Posterior vena cava (tissue), 2 donors: ENCODE data around the gene MAPK14. TPM values are rescaled to one million over a fixed set of nuclear protein-coding genes. Genes with fewer than 3 reads are reported as not detected.
"Not testable (repeated sequence)": the region's sequence is repeated elsewhere in the genome, so short reads cannot be mapped to it uniquely, and the experiment has no call there.

Experiments used
- DNase-seq: peaks from one replicate; pipeline ENCODE4 v3.0.0-alpha.2; 2020; ENCODE audit warnings: low spot score
- intact Hi-C, 2 donors: fragments of 100-400 bp; cut with DNase I; formaldehyde crosslinking; loops; one replicate each; pipeline versions ENCODE4 v1.14.1 to v1.14.2; 2022 to 2023
- long read RNA-seq, 2 donors: library from polyadenylated mRNA; unstranded; transcript quantifications; one replicate each; pipeline ENCODE4 v2.0.0, GENCODE V29; 2020 to 2021
- total RNA-seq, 2 donors: library from RNA; stranded (reverse); fragmentation: NEBNext Ultra II Directional; extraction: Animal tissue kit (Norgen Biotek cat#: 25700); gene quantifications; one replicate each; pipeline ENCODE4 v1.2.1, GENCODE V29; 2021
- donor health status: DM: yes; HTN: yes; CAD: no.
- donor health status: DM: yes; HTN: yes; CAD: no.

Gene MAPK14
- 10 to 100 TPM; 43.5 to 44.3 TPM for total RNA-seq
- long read RNA-seq, donor 1, full-length matches to known transcripts = 6 of 13 reads
- long read RNA-seq, donor 1, partial matches to known transcripts = 1 of 13 reads
- long read RNA-seq, donor 1, other reads (novel, unspliced or antisense) = 6 of 13 reads
- long read RNA-seq, donor 2, partial matches to known transcripts = 26 of 27 reads
- long read RNA-seq, donor 2, other reads (novel, unspliced or antisense) = 1 of 27 reads

DNA sequence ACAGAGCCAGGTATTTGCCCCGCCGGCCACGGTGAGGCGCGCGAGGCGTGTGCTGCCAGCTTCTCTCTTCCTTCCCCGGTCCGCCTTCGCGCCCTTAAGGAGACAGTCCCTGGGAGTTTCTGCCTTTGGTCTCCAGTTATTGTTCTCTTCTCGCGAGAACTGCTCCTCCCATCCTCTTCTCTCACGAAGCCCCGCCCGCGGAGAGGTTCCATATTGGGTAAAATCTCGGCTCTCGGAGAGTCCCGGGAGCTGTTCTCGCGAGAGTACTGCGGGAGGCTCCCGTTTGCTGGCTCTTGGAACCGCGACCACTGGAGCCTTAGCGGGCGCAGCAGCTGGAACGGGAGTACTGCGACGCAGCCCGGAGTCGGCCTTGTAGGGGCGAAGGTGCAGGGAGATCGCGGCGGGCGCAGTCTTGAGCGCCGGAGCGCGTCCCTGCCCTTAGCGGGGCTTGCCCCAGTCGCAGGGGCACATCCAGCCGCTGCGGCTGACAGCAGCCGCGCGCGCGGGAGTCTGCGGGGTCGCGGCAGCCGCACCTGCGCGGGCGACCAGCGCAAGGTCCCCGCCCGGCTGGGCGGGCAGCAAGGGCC, at the start of gene MAPK14:
Gene MAPK14, plus strand, starts transcription at position 308 of the 587 bp plus-strand sequence. CDS start 350 bp downstream, outside the sequence.
- DNase-seq = peak; percentile 100
- intact Hi-C loops = loop anchor here (1.0 to 2.0 kb wide), 2 partner anchors 66 to 67 kb away; no protein-coding TSS in a partner anchor

GRCh38 chr6:35980126-35980525, 47.5 kb upstream of the MAPK14 start:
- DNase-seq, intact Hi-C loops: not testable (repeated sequence)

DNA sequence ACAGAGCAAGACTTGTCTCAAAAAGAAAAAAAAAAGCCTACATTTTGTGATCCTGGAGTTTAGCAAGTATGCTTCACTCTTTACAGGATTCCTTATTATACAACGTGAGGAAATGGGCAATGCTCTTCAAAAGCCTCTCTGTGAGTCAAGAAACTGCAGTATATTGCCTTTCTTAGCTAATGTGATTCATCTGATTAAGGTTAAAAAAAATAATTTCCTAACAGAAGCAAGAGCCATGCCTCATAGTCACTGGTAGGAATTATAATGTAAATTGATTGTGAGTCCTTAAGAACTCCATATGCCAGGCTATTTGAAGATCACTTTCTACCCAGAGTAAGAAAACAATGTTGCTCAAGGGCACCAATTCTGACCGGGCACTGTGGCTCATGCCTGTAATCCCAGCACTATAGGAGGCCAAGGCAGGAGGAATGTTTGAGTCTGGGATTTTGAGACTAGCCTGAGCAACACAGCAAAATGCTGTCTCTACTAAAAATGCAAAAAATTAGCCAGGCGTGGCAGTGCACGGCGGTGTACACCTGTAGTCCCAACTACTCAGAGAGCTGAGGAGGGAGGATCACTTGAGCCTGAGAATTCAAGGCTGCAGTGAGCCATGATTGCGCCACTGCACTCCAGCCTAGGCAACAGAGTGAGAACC, 46.5 kb upstream of the MAPK14 start:
- intact Hi-C loops = no loop called here
- no peak for DNase-seq

DNA sequence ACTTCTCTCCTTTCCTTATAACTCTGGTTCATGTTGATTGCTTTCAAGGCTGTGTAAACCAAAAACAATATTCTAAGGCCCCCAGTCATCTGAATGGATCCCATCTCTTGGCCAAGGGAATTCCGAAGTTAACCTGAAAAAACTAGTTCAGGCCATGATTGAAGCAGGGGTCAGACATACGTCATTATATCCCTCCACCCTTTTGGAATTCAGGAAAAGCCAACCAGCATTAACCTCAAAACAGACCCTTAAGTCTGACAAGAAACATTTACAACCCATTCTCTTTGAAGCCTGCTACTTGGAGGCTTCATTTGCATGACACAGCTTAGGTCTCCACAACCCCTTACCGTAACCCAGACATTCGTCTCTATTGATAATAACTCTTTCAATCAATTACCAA, 42.9 kb upstream of the MAPK14 start:
- intact Hi-C loops = no loop called here
- DNase-seq = no peak

- DNase-seq, intact Hi-C loops: not testable (repeated sequence)
These were observed 39.6 kb upstream of the MAPK14 start for GRCh38 chr6:35988047-35988446.

DNA sequence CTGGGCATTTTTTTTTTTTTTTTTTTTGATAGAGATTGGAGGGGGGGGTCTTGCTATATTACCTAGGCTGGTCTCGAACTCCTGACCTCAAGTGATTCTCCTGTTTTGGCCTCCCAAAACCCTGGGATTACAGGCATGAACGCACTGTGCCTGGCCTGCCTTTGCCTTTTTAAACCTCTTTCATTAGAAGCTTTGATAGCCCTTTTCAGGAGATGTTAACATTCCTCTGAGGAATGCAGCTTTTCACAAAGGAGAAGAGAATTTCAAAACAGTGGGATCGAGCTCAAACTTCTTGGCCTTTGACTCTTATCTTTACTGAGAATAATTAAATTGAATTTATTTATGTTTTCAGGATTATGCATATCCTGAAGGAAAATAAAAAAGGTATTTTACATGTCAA, 34.5 kb upstream of the MAPK14 start:
- intact Hi-C loops = no loop called here

GRCh38 chr6:36000451-36000850, 27.2 kb upstream of the MAPK14 start:
- no peak for DNase-seq
- intact Hi-C loops = no loop called here

More for the DNA sequence above, 34.5 kb upstream of the MAPK14 start:
- DNase-seq = no peak

DNA sequence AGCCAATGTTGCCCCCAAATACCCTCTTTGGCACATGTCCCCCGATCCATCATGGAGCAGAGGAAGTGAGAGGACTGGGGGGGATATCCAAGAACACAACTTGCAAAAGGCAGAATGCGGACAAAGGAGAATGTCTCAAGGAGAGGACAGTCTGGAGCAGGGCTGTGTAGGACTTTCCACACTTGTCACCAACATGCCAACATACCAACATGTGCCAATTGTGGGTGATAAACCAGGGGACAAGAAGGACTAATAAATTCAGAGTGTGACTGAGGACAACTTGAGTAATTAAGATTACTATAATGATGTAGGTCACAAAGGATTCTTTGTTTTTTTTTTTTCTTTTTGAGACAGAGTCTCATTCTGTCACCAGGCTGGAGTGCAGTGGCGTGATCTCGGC, 11.9 kb upstream of the MAPK14 start:
- DNase-seq = no peak
- intact Hi-C loops = no loop called here

DNA sequence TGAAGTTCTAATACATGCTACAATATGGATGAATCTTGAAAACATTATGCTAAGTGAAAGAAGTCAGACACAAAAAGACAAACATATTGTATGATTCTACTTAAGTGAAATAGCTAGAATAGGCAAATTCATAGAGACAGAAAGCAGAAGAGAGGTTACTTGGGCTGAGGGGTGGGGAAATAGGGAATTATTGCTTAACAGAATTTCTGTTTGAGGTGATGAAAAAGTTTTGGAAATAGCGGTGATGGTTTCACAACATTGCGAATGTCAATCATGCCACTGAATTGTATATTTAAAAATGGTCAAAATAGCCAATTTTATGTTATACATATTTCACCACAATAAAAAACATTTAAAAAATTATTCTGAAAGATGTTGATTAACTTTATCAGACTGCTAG, 9.3 kb upstream of the MAPK14 start:
- intact Hi-C loops = no loop called here
- no peak for DNase-seq

DNA sequence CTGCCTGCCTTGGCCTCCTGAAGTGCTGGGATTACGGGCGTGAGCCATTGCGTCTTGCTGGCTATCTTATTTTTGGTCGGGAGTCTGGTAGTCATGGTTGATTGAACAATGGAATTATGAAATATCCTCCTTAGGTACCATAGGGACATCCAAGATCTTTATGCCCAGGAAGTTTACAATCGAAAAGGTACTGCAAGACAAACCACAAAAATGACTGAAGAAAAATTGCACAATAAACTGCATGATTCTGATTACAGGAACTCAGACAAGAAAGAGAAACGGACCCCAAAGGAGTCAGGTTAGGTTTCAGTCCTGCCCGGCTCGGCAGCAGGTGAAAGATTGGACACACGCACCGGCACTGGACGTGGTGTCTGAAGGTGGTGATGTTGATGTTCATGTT, 8.4 kb upstream of the MAPK14 start:
- intact Hi-C loops = no loop called here
- no peak for DNase-seq

GRCh38 chr6:36020154-36020553, 7.5 kb upstream of the MAPK14 start:
- no peak for DNase-seq
- intact Hi-C loops = no loop called here

DNA sequence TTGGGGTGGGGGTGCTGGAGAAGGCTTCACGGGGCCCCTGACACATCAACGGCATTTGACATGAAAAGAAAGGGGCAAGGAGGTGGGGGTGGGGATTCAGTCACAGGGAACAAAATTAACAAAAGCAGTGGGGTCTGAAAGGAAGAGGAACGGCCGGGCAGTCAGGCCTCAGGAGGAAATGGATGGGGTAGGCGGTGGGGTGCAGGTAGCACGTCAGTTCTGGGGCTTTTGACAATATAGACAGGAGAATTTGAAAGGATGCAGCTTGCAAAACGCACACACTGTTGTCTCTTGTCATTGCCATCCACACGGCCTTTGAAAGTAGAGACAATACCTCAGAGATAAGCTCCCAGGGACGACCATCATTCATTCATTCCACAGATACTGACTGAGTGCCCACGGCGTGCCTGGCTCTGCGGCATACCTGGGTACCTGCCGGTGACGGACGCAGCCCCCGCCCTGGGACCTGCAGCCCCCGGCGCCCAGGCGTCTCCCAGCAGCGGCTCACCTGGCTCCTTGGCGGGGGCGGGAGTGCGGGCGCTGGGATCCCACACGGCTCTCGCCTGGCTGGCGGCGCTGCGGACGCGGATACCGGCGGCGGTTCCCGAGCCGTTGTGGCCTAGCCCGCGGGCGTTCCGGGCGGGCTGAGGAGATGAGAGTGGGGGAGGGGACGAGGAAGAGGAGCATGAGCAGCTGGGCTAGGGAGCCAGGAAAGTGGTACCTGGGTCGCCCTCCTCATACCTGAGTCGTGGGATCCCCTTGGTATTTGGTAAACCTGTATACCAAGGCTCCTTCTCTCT, 3.4 kb upstream of the MAPK14 start, which contains the start of gene SLC26A8:
Gene SLC26A8, minus strand, starts transcription at position 646 of the 800 bp plus-strand sequence. CDS start 4,934 bp downstream, outside the sequence.
- intact Hi-C loops = no loop called here
- no peak for DNase-seq

DNA sequence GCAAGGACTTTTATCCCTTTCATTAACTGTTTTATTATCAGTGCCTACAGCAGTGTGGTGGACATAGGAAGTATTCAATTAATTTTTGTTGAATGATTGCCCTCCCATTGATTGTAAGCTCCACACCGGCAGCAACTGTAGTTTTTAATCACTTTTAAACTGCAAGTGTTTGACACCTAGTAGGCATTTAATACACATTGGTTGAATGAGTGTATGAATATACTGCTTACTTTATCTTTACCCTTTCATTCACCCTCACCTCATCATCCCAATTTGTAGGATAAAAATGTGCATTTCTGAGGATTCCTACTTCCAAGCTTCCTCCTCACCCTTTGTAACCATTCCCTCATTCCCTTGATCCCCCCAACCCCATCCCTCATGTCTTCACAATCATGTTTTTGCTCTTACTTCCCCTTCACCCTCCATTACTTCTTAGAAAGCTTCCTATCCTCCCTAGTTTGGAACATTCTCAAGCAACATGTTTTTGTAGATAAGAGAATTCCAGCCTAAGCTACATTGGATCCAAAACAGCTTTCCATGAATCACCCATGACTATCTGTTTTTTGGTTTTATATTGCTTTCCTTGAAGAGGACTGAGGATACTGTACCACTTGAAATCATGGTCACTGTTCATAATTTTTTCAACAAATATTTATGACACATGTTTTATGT, 2.2 kb upstream of the MAPK14 start:
- DNase-seq = no peak
- intact Hi-C loops = no loop called here

GRCh38 chr6:36025932-36026327, 1.7 kb upstream of the MAPK14 start:
- intact Hi-C loops = loop anchor here in 1 of 2 donors (2.0 kb wide), 1 partner anchor 69 kb away; no protein-coding TSS in a partner anchor

DNA sequence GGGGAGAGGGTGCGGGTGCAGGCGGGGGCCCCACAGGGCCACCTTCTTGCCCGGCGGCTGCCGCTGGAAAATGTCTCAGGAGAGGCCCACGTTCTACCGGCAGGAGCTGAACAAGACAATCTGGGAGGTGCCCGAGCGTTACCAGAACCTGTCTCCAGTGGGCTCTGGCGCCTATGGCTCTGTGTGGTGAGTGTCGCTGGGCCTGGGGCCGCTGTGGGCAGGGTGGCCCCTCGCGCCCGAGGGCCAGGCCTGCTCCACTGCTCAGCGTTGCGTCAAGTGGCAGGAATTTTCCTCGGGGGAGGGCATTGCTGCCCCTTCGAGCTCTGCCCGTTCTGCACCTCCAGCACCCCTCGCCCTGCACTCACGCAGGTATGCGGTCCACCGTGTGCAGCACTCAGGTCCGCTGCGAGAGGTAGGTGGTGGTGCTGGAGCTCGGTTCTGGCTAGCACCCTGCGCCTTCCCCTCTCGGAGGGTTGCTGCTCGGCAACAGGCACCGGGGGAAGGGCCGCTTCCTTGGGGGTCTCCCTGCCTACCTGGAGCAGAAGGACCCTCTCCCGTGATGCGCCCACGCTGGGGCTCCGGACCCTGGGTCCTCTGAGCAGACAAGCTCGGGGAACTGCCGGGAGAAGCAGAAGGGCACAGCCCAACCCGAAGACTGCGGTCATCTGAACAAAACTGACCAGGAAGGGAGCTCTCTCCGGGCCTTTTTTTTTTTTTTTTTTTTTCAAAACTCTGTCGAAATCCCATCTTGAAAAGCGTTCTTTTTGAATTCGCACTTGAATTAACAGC, 674 bp downstream of the MAPK14 start:
- intact Hi-C loops = loop anchor here in 1 of 2 donors (1.0 kb wide), 1 partner anchor 65 kb away; no protein-coding TSS in a partner anchor

More at GRCh38 chr6:36025932-36026327, 1.7 kb upstream of the MAPK14 start:
- DNase-seq = no peak

DNA sequence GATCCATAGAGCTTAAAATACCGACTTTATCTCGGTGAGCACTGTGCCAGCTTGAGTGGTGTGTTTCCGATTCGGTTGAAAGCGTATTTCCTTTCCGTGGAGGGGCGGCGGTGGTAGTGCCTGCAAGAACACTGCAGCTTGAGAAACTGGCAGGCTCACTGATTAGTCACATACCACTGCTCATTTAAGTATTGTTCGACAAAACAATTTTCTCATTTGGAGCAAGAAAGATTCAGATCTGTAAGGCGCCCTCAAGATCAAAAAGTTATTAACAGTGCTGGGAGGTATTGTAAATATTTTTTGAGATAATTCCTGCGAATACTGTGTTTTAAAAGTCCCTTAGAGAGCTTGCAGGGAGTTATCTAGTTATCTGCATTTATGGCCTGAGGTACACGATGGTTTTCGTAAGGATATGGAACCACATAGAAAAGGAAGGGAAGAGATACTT, 1.3 kb downstream of the MAPK14 start:
- DNase-seq = peak; percentile 90
- intact Hi-C loops = loop anchor here in 1 of 2 donors (1.0 kb wide), 1 partner anchor 64 kb away; no protein-coding TSS in a partner anchor

More for the DNA sequence above, 674 bp downstream of the MAPK14 start:
- DNase-seq = peak; percentile 84

DNA sequence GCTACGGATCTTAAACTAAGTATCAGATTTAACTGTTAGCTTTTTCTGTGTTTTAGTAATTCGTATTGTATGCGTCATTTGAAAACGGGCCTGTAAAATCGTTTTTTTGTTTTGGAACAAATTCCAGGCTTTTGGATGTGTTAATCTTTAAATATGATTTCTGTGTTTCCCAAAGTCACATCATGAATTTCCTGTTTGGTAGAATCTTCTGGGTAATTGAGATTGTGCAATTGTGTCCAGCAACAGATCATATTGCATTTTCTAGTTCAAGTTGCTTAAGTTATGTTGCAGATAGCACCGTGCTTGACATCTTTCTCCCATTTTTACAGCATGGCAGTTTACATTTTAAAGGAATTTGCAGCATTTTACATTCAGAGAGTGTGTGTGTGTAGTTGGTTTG, 1.9 kb downstream of the MAPK14 start:
- intact Hi-C loops = no loop called here

GRCh38 chr6:36032261-36032660, 4.7 kb downstream of the MAPK14 start:
- intact Hi-C loops = no loop called here
- DNase-seq = no peak

More for the DNA sequence above, 1.9 kb downstream of the MAPK14 start:
- no peak for DNase-seq
